T-helper 1 cell treated with Interleukin-12 subunit alpha and Interleukin-12 subunit beta and Interleukin-4 antibody, amounts not matched to agents 30 μg/mL and 1 μg/mL, for 36 hours (primary cell): Measurements from ENCODE around the gene PAPPA2.
"Not testable (repeated sequence)": the region's sequence is repeated elsewhere in the genome, so short reads cannot be mapped to it uniquely, and the experiment has no call there.

Source experiments
- H3K27ac Mint-ChIP-seq: one replicate; pipeline ENCODE4 v1.8.0; 2021; ENCODE audit warnings: mild to moderate bottlenecking, mixed read lengths
- H3K27me3 Mint-ChIP-seq: one replicate; pipeline ENCODE4 v1.8.0; 2021; ENCODE audit warnings: low read depth, mixed read lengths
- H3K36me3 Mint-ChIP-seq: one replicate; pipeline ENCODE4 v1.8.0; 2021; ENCODE audit warnings: low read depth, mixed read lengths
- H3K4me1 Mint-ChIP-seq: one replicate; pipeline ENCODE4 v1.8.0; 2021; ENCODE audit warnings: low read depth, mixed read lengths
- H3K4me3 Mint-ChIP-seq: one replicate; pipeline ENCODE4 v1.8.0; 2021; ENCODE audit warnings: mild to moderate bottlenecking, moderate library complexity, mixed read lengths
- H3K9me3 Mint-ChIP-seq: one replicate; pipeline ENCODE4 v1.8.0; 2021; ENCODE audit warnings: mixed read lengths

Gene PAPPA2, protein sequence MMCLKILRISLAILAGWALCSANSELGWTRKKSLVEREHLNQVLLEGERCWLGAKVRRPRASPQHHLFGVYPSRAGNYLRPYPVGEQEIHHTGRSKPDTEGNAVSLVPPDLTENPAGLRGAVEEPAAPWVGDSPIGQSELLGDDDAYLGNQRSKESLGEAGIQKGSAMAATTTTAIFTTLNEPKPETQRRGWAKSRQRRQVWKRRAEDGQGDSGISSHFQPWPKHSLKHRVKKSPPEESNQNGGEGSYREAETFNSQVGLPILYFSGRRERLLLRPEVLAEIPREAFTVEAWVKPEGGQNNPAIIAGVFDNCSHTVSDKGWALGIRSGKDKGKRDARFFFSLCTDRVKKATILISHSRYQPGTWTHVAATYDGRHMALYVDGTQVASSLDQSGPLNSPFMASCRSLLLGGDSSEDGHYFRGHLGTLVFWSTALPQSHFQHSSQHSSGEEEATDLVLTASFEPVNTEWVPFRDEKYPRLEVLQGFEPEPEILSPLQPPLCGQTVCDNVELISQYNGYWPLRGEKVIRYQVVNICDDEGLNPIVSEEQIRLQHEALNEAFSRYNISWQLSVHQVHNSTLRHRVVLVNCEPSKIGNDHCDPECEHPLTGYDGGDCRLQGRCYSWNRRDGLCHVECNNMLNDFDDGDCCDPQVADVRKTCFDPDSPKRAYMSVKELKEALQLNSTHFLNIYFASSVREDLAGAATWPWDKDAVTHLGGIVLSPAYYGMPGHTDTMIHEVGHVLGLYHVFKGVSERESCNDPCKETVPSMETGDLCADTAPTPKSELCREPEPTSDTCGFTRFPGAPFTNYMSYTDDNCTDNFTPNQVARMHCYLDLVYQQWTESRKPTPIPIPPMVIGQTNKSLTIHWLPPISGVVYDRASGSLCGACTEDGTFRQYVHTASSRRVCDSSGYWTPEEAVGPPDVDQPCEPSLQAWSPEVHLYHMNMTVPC (N-terminal part only)

DNA sequence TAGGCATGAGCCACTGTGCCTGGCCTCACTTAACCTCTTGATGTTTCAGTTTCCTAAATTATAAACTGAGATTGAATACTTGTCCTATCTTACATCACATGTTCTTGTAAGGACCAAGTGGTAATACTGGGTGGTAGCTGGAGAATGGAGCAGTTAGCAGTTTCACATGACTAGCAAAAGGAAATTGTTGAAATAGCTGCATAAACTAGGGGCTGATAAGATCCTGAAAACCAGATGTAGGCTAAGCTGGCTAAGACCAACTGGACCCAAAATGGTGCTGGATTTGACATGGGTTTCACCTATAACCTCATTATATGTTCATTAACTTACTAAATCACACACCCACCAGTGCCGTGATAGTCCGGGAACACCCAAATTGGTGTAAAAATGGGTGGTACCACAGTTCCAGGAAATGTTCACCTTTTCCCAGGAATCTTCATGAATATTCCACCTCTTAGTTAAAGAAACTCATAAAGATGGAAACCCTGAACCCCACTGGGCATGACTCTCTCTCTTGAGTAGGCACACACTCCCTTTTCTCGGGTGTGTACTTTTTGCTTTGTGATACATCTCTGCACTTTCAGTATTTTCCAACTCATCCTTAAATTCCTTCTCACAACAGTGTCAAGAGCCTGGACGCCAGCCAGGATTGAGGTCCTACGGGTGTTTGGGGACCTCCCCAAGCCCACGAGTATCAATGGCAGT, at the start of gene PAPPA2:
TSS of gene PAPPA2 (plus strand) at position 502 of the 705 bp plus-strand sequence. CDS start 93,148 bp downstream, outside the sequence.
- no peaks in the 10 kb centered on the region for H3K9me3 Mint-ChIP-seq
- no peak within 1 kb of the TSS for H3K4me3 Mint-ChIP-seq
- no peak within 1 kb of the TSS for H3K27ac Mint-ChIP-seq
- H3K27me3 Mint-ChIP-seq: no peaks in the 10 kb centered on the region
- no peaks in the 10 kb centered on the region for H3K4me1 Mint-ChIP-seq
- no peaks in the 10 kb centered on the region for H3K36me3 Mint-ChIP-seq

GRCh38 chr1:176416777-176417176, 46.2 kb upstream of the PAPPA2 start:
- no peaks in the 10 kb centered on the region for H3K27me3 Mint-ChIP-seq
- no peaks in the 10 kb centered on the region for H3K4me1 Mint-ChIP-seq
- H3K9me3 Mint-ChIP-seq: no peaks in the 10 kb centered on the region
- H3K27ac Mint-ChIP-seq: no peak overlapping the region
- H3K36me3 Mint-ChIP-seq: no peaks in the 10 kb centered on the region
- no peak overlapping the region for H3K4me3 Mint-ChIP-seq

GRCh38 chr1:176419608-176420007, 43.4 kb upstream of the PAPPA2 start:
- H3K4me1 Mint-ChIP-seq, H3K27me3 Mint-ChIP-seq, H3K27ac Mint-ChIP-seq, H3K36me3 Mint-ChIP-seq, H3K4me3 Mint-ChIP-seq: not testable (repeated sequence)
- peaks cover 15% of the 10 kb centered on the region for H3K9me3 Mint-ChIP-seq

GRCh38 chr1:176434234-176434633, 28.7 kb upstream of the PAPPA2 start:
- no peak overlapping the region for H3K4me3 Mint-ChIP-seq
- H3K9me3 Mint-ChIP-seq: no peaks in the 10 kb centered on the region
- H3K4me1 Mint-ChIP-seq: no peaks in the 10 kb centered on the region
- no peak overlapping the region for H3K27ac Mint-ChIP-seq
- no peaks in the 10 kb centered on the region for H3K36me3 Mint-ChIP-seq
- H3K27me3 Mint-ChIP-seq: no peaks in the 10 kb centered on the region

DNA sequence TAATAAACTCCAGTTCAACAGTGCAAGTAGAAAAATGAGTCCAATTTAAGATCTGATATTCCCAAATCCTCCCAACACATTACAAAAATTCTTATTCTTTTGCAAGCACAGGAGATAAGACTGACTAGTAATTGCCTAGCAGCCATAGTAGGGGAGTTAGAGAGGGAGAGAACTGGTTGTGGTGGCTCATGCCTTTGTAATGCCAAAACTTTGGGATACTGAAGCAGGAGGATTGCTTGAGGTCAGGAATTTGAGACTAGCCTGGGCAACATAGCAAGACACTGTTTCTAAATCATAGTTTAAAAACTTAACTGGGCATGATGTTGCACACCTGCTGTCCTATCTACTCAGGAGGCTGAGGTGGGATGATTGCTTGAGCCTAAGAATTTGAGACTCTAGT, 26.7 kb upstream of the PAPPA2 start:
- Mint-ChIP-seq H3K27ac (no peak overlapping the region), H3K4me3 (no peak overlapping the region), H3K27me3 (no peaks in the 10 kb centered on the region), H3K36me3 (no peaks in the 10 kb centered on the region), H3K9me3 (no peaks in the 10 kb centered on the region), H3K4me1 (no peaks in the 10 kb centered on the region)

DNA sequence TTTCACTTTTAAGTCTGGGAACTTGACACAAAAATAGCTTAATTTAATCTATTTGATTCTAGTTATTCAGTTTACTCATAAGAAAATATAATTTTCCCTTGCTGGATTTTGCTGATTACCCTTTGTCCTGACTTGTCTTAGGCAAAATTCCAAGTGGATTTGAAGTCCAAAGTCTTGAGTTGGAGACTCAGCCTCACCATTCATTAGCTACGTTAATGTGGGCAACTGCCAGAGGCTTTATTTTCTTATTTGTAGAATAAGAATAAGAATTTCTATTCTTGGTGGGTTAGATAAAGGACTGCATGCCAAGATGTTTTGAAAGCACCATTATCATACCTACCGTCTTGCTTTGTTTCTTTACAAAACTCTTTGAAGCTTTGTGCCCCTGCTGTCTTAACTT, 22.8 kb upstream of the PAPPA2 start:
- no peaks in the 10 kb centered on the region for H3K36me3 Mint-ChIP-seq
- H3K4me1 Mint-ChIP-seq: no peaks in the 10 kb centered on the region
- no peaks in the 10 kb centered on the region for H3K27me3 Mint-ChIP-seq
- H3K27ac Mint-ChIP-seq: no peak overlapping the region
- H3K4me3 Mint-ChIP-seq: no peak overlapping the region
- no peaks in the 10 kb centered on the region for H3K9me3 Mint-ChIP-seq

DNA sequence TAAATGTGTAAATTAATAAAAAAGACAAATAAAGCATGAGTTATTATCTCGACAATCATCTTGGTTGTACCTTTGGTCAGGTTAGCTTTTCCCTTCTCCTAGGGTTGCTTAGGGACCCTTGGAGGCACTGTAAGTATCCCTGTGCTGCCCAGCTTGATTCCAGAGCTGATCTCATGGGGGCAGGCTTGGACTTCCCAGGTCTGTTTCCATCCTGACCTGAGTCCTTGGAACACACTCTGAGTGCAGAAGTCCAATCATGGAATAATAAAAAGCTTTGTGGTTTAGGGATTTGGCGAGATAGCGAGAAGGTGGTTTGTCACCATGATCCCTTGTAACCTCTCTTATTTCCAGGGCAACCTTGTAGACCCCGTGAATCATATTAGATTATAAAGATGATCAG, 18.7 kb upstream of the PAPPA2 start:
- no peaks in the 10 kb centered on the region for H3K36me3 Mint-ChIP-seq
- no peak overlapping the region for H3K4me3 Mint-ChIP-seq
- H3K27ac Mint-ChIP-seq: no peak overlapping the region
- H3K9me3 Mint-ChIP-seq: no peaks in the 10 kb centered on the region
- H3K27me3 Mint-ChIP-seq: no peaks in the 10 kb centered on the region
- no peaks in the 10 kb centered on the region for H3K4me1 Mint-ChIP-seq

DNA sequence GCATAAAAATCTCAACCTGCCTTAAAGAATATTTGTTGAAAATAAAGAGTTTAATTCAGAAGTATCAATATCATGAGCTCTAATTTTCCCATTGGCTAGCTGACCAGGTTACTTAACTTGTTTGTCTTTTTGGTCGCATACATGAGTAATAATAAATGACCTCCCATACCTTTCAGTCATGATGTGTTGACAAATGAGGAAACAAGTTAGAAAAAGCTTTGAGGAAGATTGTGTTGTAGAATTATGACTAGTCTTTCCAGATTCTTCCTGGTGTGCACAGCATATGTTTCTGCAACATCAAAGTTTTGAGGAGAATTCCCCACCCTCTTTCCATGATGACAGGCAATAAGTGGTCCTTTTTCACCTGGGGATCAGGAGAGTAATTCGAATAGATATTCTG, 17.6 kb upstream of the PAPPA2 start:
- no peaks in the 10 kb centered on the region for H3K9me3 Mint-ChIP-seq
- H3K36me3 Mint-ChIP-seq: no peaks in the 10 kb centered on the region
- no peak overlapping the region for H3K27ac Mint-ChIP-seq
- H3K27me3 Mint-ChIP-seq: no peaks in the 10 kb centered on the region
- no peaks in the 10 kb centered on the region for H3K4me1 Mint-ChIP-seq
- no peak overlapping the region for H3K4me3 Mint-ChIP-seq

DNA sequence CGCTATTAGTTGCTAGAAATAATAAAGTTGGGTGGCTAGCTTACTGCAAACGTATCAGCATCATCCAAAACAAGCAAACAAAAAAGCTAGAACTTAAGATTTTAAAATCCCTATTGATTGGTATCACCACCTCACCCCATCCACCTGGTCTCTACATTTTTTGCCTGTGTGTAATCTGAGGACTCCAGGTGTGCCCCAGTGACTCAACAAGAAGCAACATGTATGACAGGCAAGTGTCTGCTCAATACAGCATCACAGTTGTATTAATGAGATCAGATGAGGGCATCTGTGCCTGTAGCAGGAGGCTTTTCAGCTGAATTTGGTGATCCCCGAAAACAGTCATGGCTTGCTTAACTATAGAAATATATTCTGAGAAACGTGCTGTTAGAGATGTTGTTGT, 14.6 kb upstream of the PAPPA2 start:
- Mint-ChIP-seq H3K27ac (no peak overlapping the region), H3K4me3 (no peak overlapping the region), H3K4me1 (no peaks in the 10 kb centered on the region), H3K27me3 (no peaks in the 10 kb centered on the region), H3K9me3 (no peaks in the 10 kb centered on the region), H3K36me3 (no peaks in the 10 kb centered on the region)

DNA sequence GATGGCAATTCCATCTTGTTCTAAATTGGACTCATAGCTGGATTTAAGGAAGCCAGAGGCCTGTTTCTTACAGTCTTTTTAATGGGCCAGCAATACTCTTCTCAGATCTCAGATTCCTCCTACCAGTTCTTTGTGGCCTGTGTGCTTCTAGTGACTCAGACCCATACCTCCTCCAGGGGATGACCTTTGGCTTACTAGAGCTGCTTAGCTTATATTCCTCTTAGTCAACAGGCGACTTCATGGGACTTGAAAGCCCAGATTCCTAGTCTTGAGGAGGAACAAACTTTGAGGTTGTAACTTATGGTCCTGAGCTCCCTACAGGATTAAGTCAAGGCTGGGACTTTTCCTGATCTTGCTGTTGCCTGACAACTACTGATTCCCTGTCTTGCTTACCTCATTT, 12.4 kb upstream of the PAPPA2 start:
- Mint-ChIP-seq H3K4me3 (no peak overlapping the region), H3K27ac (no peak overlapping the region), H3K36me3 (no peaks in the 10 kb centered on the region), H3K4me1 (no peaks in the 10 kb centered on the region), H3K27me3 (no peaks in the 10 kb centered on the region), H3K9me3 (no peaks in the 10 kb centered on the region)

GRCh38 chr1:176451741-176452140, 11.2 kb upstream of the PAPPA2 start:
- H3K27ac Mint-ChIP-seq, H3K9me3 Mint-ChIP-seq, H3K27me3 Mint-ChIP-seq, H3K36me3 Mint-ChIP-seq, H3K4me1 Mint-ChIP-seq, H3K4me3 Mint-ChIP-seq: not testable (repeated sequence)

- Mint-ChIP-seq H3K27me3 (no peaks in the 10 kb centered on the region), H3K27ac (no peak overlapping the region), H3K9me3 (no peaks in the 10 kb centered on the region), H3K4me1 (no peaks in the 10 kb centered on the region), H3K4me3 (no peak overlapping the region), H3K36me3 (no peaks in the 10 kb centered on the region)
Measured at GRCh38 chr1:176456795-176457194, 6.2 kb upstream of the PAPPA2 start.

GRCh38 chr1:176460544-176461336, 2.2 kb upstream of the PAPPA2 start:
- no peak overlapping the region for H3K27ac Mint-ChIP-seq
- no peaks in the 10 kb centered on the region for H3K9me3 Mint-ChIP-seq
- H3K4me3 Mint-ChIP-seq: no peak overlapping the region
- no peaks in the 10 kb centered on the region for H3K4me1 Mint-ChIP-seq
- no peaks in the 10 kb centered on the region for H3K27me3 Mint-ChIP-seq
- H3K36me3 Mint-ChIP-seq: no peaks in the 10 kb centered on the region

DNA sequence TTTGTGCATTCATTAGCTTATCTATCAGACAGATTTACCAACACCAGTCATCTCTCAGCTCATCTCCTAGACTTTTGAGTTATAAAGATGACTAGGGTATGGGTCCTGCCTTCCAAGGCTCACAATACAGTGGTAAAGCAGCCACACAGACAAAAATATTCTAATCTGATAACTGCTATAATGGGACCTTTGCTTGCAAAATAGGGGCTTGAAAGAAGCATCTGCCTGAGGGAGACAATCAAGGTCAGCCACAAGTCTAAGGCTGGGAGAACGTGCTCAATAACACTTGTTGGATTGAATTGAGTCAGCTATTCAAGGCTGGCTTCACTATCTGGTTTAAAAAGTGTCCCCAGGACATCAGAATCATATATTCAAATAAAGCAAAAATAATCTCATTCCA, 1.4 kb upstream of the PAPPA2 start:
- Mint-ChIP-seq H3K9me3 (no peaks in the 10 kb centered on the region), H3K4me3 (no peak overlapping the region), H3K27ac (no peak overlapping the region), H3K4me1 (no peaks in the 10 kb centered on the region), H3K36me3 (no peaks in the 10 kb centered on the region), H3K27me3 (no peaks in the 10 kb centered on the region)
